GM12878 (cell line): ENCODE data around the gene PPP2R5C.

Experiments used
- BCLAF1 ChIP-seq: fragments of 450-650 bp; IDR thresholded peaks from 2 replicates; pipeline ENCODE4 v1.6.1; 2017; ENCODE audit warnings: antibody characterized with exemption, mild to moderate bottlenecking, moderate library complexity
- BHLHE40 ChIP-seq, 2 experiments: fragments of 450-650 bp in 1 of 2; IDR thresholded peaks; 2 replicates each; pipeline ENCODE4 v1.6.1; 2011 to 2017; ENCODE audit warnings: low read depth in 2 of 2, borderline replicate concordance in 1 of 2, improper control_type of control experiment in 1 of 2, low read length in 1 of 2, mild to moderate bottlenecking in 1 of 2
- CEBPB ChIP-seq, 2 experiments: fragments of 150-350 bp in 1 of 2; IDR thresholded peaks; 2 replicates each; pipeline ENCODE4 v1.6.1; 2012 to 2014; ENCODE audit warnings: low read depth in 2 of 2, low read length in 2 of 2, borderline replicate concordance in 1 of 2, inconsistent platforms in 1 of 2
- CREB1 ChIP-seq: IDR thresholded peaks from 2 replicates; pipeline ENCODE4 v1.6.1; 2012; ENCODE audit warnings: low read depth, mild to moderate bottlenecking, inconsistent platforms
- CTCF ChIP-seq, 3 experiments: IDR thresholded peaks in 2 of 3; conservative IDR thresholded peaks in 1 of 3; 2 replicates each; pipeline ENCODE4 v1.5.1; 2011; ENCODE audit warnings: low read depth in 3 of 3, low read length in 3 of 3, mild to moderate bottlenecking in 3 of 3, control low read depth in 2 of 3, moderate library complexity in 2 of 3, inconsistent platforms in 1 of 3, mixed read lengths in 1 of 3; ENCODE audit not compliant: control insufficient read depth in 2 of 3, insufficient read depth in 1 of 3; ENCODE audit errors: extremely low read depth in 1 of 3
- EP300 ChIP-seq, 2 experiments: fragments of 150-350 bp in 1 of 2; IDR thresholded peaks; 2 replicates each; pipeline ENCODE4 v1.6.1; 2011 to 2012; ENCODE audit warnings: low read depth in 2 of 2, low read length in 2 of 2, borderline replicate concordance in 1 of 2, improper control_type of control experiment in 1 of 2, inconsistent platforms in 1 of 2; ENCODE audit not compliant: control insufficient read depth in 1 of 2
- ESRRA ChIP-seq: IDR thresholded peaks from 2 replicates; pipeline ENCODE4 v1.6.1; 2012; ENCODE audit warnings: mild to moderate bottlenecking, low read length, improper control_type of control experiment
- MAX ChIP-seq: IDR thresholded peaks from 2 replicates; pipeline ENCODE4 v1.6.1; 2012; ENCODE audit warnings: low read depth, low read length, improper control_type of control experiment
- NR2C1 ChIP-seq: fragments of 450-650 bp; IDR thresholded peaks from 2 replicates; pipeline ENCODE4 v1.6.1; 2017; ENCODE audit warnings: antibody characterized with exemption, mild to moderate bottlenecking, moderate library complexity
- NRF1 ChIP-seq: conservative IDR thresholded peaks from 2 replicates; pipeline ENCODE4 v1.6.1; 2011; ENCODE audit warnings: mild to moderate bottlenecking, low read depth, low read length, improper control_type of control experiment
- RCOR1 ChIP-seq: conservative IDR thresholded peaks from 2 replicates; pipeline ENCODE4 v1.6.1; 2012; ENCODE audit warnings: low read depth, low read length, improper control_type of control experiment
- SPI1 ChIP-seq: IDR thresholded peaks from 2 replicates; pipeline ENCODE4 v1.6.1; 2011; ENCODE audit warnings: low read depth, mild to moderate bottlenecking, low read length, moderate library complexity, borderline replicate concordance; ENCODE audit not compliant: insufficient read depth
- ZNF274 ChIP-seq: IDR thresholded peaks from one replicate; pipeline ENCODE4 v1.8.0; 2011; ENCODE audit not compliant: insufficient read length, insufficient read depth

GRCh38 chr14:101925152-101925551, 163.6 kb downstream of the PPP2R5C start:
- TF ChIP-seq MAX = no peak
- no peak for TF ChIP-seq BCLAF1
- TF ChIP-seq BHLHE40 (IDR thresholded peaks at IDR 0.05; ENCODE audit: borderline replicate concordance in 1 of 2, low read depth in 2 of 2, low read length in 1 of 2) = no peak
- TF ChIP-seq RCOR1 = no peak
- TF ChIP-seq CTCF (IDR thresholded peaks at IDR 0.05 in 2 of 3, conservative IDR thresholded peaks at IDR 0.05 in 1 of 3; ENCODE audit: control insufficient read depth in 2 of 3, extremely low read depth in 1 of 3, insufficient read depth in 1 of 3, low read depth in 3 of 3, low read length in 3 of 3) = no peak
- no peak for TF ChIP-seq CREB1
- no peak for TF ChIP-seq SPI1
- TF ChIP-seq NRF1 = no peak
- TF ChIP-seq CEBPB (IDR thresholded peaks at IDR 0.05; ENCODE audit: borderline replicate concordance in 1 of 2, low read depth in 2 of 2, low read length in 2 of 2) = no peak
- TF ChIP-seq ESRRA = no peak
- TF ChIP-seq NR2C1 = no peak
- TF ChIP-seq ZNF274 = no peak
- TF ChIP-seq EP300 (IDR thresholded peaks at IDR 0.05; ENCODE audit: borderline replicate concordance in 1 of 2, control insufficient read depth in 1 of 2, low read depth in 2 of 2, low read length in 2 of 2) = no peak
